Keratinocyte (primary cell): Measurements from ENCODE around the gene CALCOCO1.

ENCODE experiments used
- CTCF ChIP-seq, 3 experiments: IDR thresholded peaks in 1 of 3; conservative IDR thresholded peaks in 1 of 3; optimal IDR thresholded peaks in 1 of 3; 2 replicates in 2 of 3; 3 replicates in 1 of 3; pipeline versions ENCODE3 to v1.5.1; 2011; ENCODE audit warnings: low read length in 3 of 3, mild to moderate bottlenecking in 3 of 3, moderate library complexity in 2 of 3, control low read depth in 1 of 3, inconsistent platforms in 1 of 3; ENCODE audit not compliant: insufficient read depth in 2 of 3; ENCODE audit errors: extremely low read depth in 1 of 3
- EZH2 ChIP-seq: IDR thresholded peaks from one replicate; pipeline ENCODE4 v1.6.1; 2012; ENCODE audit warnings: inconsistent platforms, mild to moderate bottlenecking, low read length, moderate library complexity

GRCh38 chr12:53674977-53675700 is 52.1 kb downstream of the CALCOCO1 start:
- no peak for TF ChIP-seq CTCF (optimal IDR thresholded peaks at IDR 0.05 in 1 of 3, IDR thresholded peaks at IDR 0.05 in 1 of 3, conservative IDR thresholded peaks at IDR 0.05 in 1 of 3; ENCODE audit: extremely low read depth in 1 of 3, insufficient read depth in 2 of 3, low read length in 3 of 3)
- TF ChIP-seq EZH2, result no peak
